GM19463 (cell line): ENCODE measurements around the gene NUP214.
"Not testable (repeated sequence)": the region's sequence is repeated elsewhere in the genome, so short reads cannot be mapped to it uniquely, and the experiment has no call there.

Experiments used
- ATAC-seq: cut with Tn5 transposase; IDR thresholded peaks from one replicate; pipeline ENCODE4 v1.9.1; 2021; ENCODE audit warnings: mild to moderate bottlenecking, moderate library complexity; ENCODE audit not compliant: unreplicated experiment

The NUP214 gene

GRCh38 chr9:131096269-131097125 is 28.9 kb upstream of the NUP214 start, which contains the start of gene AIF1L:
Gene AIF1L (plus strand): TSS chr9:131096531. CDS start chr9:131096630, 99 bp downstream.
- no peak for ATAC-seq

GRCh38 chr9:131097126-131097947 is 28.0 kb upstream of the NUP214 start:
- no peak for ATAC-seq

DNA sequence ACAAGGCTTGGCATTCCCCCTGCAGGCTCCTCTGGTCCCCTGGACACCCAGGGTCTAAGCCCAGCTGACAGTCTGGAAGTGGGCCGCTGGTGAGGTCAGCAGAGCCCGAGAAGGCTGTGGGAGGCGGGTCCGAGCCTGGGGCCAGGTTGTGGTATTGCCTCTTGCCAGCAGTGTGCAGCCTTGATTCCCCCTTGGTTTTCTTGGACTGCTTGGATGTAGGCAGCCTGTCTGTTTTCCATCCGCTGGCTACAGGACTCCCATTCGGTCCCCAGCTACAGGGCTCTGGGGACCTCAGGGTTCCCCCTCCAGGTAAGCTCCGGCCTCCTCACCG is 27.5 kb upstream of the NUP214 start:
- ATAC-seq, result no peak

DNA sequence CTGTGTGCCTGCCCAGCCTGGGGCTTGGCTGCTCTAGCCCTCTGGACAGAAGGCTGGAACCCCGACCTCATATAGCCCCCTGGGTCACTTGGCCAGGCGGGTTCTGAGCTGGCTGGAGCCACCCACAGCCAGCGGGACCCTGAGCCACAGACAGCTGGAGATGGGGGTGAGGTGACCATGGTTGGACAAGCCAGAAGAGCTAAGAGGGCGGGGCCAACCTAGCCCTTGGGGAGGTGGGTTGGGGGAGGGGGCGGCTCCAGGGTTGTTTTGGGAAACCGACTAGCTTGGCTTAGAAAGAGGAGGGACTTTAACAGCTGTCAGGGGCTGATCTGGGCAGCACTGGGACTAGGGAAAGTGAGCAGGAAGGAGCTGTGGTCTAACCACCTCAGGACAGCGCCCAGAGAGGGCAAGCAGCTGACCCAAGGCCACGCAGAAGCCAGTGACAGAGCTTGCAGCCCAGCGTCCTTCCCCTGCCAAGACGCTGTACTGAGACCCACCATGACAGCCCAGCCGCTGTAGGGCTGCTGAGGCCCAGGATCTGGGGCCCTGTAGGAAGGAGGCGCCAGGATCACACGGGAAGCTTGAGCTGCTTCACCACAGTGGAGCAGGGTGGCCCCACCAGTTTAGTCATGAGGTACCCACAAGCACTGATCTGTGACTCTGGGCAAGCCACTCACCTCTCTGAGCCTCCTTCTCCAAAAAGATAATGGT is 26.8 kb upstream of the NUP214 start:
- ATAC-seq, result no peak

GRCh38 chr9:131099102-131099606 is 26.2 kb upstream of the NUP214 start:
- ATAC-seq, result no peak

- not testable (repeated sequence) for ATAC-seq
Observed at GRCh38 chr9:131099845-131100244, 25.5 kb upstream of the NUP214 start.

DNA sequence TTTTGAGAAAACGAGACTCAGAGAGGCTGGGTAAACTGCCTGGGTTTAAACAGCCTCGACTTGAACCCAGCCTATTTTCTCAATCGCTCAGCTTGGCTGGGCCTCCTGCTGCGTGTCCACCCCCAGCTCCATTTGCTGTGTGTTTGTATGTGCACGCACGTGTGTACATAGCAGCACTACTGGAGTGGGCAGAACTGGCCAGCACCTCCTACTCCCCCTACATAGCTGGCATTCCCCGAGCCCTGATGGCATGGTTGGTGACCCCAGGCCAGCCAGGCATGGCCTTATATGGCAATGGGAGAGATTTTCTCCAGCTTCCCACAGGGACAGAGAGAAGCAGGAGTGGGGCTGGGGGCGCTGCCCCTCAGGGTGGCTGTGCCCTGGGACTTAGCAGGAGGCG is 24.9 kb upstream of the NUP214 start:
- no peak for ATAC-seq

GRCh38 chr9:131101207-131101964 is 24.0 kb upstream of the NUP214 start:
- ATAC-seq, result no peak

DNA sequence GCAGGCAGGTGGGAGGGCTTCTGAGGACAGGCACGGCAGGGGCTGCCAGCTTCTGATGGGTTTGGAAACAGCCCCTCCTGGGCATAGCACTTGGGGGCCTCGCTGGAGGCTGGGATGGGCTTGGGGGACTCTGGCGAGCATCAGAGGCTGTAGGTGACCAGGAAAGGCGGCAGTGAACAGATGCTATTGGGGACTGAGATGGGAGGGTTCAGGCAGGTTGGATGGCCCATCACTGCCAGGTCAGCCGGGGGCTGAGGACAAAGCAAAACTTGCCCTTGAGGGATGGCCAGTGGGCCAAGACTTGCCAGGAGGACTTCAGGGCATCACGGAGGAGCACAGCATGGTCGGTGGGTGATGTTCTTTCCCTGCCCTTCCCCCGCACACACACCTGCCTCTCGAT is 22.4 kb upstream of the NUP214 start:
- ATAC-seq, result no peak

DNA sequence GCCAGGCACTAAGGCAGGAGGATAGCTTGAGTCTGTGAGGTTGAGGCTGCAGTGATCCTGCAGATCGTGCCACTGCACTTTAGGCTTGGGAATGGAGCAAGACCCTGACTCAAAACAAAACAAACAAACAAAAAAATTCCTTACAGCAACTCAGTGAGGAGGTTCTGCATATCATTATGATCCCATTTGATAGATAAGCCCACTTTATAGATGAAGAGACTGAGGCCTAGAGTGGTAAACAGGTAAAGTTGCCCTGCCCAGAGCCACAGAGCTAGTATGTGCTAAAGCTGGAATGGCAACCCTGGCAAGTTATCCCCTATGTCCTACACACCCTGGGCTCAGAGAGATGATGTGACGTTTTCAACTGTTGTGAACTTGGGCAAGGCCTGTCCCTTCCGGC is 21.9 kb upstream of the NUP214 start:
- ATAC-seq, result no peak

GRCh38 chr9:131104016-131104740 is 21.2 kb upstream of the NUP214 start:
- ATAC-seq, result no peak

- ATAC-seq, result no peak
Observed at GRCh38 chr9:131105952-131106351, 19.4 kb upstream of the NUP214 start.

GRCh38 chr9:131107760-131108159 is 17.6 kb upstream of the NUP214 start:
- ATAC-seq, result no peak

DNA sequence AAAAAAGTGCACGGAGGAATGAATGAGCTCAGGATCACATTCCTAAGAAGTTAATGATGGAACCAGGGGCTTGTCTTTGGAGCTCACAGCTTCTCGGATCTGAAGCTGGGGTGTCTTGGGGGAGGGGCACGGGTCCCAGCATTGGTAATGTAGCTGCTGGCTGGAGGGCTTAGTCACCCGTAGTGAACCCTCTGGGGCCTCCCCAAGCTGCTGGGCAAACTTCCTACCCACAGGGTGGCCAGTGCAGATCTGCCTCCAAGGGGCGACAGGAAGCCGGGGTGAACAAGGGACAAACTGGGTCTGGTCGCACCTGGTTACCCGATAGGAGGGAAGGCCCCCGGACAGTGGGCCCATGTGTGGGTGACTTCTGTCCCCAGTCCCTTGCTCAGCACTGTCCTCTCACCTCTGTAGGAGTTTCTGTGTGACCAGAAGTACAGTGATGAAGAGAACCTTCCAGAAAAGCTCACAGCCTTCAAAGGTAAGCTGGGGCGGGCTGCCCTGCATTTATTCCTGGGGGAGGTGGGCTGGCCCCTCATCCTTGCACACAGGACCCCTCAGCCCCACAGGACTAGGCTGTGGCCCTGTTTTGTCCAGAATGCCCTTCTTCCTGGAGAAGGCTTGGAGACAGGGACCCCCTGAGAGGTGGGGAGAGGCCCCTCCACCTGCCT is 14.1 kb upstream of the NUP214 start:
- ATAC-seq, result no peak

DNA sequence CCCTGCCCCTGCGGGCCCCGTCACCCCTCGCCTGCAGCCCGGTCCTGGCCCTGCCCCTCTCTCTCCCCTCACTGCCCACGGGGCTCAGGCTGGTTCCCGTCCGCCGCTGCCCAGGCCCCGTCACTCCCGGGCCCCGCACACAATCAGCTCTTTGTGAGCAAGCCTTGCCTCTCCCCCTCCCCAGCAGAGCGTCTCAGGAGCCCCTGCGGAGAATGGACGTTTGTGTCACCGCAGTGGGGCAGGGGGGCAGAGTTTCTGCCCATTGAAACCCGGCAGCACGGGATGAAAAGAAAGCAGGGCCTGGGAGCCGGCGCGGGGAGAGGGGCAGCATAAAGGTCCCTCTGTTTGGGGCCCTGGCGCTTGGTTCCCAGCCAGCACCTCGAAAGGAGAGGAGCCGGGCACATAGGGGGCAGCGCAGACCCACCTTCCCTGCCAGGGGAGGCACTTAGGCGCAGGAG is 13.5 kb upstream of the NUP214 start:
- no peak for ATAC-seq

- ATAC-seq, result no peak
Observed at GRCh38 chr9:131112374-131113154, 12.8 kb upstream of the NUP214 start.

DNA sequence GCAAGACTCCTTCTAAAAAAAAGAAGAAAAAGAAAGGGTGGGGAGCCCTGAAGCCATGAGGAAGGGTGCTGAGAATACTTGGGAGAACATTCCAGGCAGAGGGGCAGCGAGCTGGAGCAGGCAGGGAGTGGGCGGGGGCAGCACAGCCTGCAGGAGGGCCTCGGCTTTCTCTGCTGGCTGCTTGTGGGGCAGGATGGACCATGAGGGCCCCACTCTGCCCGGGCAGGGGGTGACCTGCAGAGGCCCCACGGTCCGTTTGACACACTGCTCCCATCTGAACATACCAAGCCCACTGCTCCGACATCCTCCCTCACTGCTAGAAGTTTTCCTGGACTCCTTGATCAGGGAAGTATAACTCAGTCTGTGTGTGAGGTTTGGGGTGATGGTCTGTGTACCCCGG is 11.7 kb upstream of the NUP214 start:
- no peak for ATAC-seq

- ATAC-seq, result no peak
Observed at GRCh38 chr9:131114084-131114535, 11.3 kb upstream of the NUP214 start.
